Amniotic epithelial cell (primary cell): ENCODE results near the gene HARBI1.
A peak's percentile ranks its signal among the peaks of the same experiment; 100 is the strongest.
"Not testable (repeated sequence)": the region's sequence is repeated elsewhere in the genome, so short reads cannot be mapped to it uniquely, and the experiment has no call there.

Experiments
- DNase-seq: peaks from one replicate; pipeline ENCODE4 v3.0.0-alpha.2; 2010; ENCODE audit warnings: low read depth

HARBI1 gene

DNA sequence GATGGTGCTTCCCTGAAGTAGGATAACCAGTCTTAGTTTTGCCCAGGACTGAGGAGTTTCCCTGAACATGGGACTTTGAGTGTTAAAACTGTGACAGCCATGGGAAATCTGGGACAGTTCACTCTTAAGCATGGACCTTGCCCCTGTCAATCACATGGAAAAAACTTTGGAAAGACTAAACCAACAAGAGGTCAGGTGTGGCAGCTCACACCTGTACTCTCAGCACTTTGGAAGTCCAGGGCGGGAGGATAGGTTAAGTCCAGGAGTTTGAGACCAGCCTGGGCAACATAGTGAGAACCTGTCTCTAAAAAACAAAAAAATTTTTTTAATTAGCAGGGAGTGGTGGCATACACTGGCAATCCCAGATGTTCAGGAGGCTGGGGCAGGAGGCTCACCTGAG lies 19.9 kb downstream of the HARBI1 start:
- DNase-seq = no peak

DNA sequence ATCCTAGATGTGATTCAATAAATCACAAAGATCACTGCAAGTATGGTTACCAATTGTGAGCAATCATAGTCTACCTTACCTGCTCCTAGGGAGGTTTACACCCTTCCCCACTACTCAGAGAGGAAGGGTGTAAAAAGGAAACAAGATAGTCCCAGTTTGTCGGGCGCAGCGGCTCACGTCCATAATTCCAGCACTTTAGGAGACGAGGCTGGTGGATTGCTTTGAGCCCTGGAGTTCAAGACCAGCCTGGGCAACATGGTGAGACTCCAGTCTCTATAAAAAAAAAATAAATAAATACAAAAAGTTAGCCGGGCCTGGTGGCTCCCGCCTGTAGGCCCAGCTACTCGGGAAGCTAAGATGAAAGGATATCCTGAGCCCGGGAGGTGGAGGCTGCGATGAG lies 22.2 kb downstream of the HARBI1 start:
- no peak for DNase-seq

DNA sequence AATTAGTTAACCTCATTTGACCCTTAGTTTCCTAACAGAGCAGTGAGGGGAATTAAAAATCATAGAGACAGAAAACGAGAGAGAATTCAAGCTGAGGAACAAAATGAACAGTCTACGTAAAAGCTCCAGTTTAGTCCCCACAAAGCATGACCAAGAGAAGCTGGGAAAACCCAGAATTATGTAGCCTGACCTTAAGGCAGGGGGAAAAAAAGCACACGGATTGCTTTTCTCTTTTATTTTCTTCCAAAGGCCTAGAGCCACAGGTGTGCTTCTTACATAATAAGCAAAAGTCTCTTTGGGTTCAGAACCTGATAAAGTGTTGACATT lies 22.7 kb downstream of the HARBI1 start:
- no peak for DNase-seq

DNA sequence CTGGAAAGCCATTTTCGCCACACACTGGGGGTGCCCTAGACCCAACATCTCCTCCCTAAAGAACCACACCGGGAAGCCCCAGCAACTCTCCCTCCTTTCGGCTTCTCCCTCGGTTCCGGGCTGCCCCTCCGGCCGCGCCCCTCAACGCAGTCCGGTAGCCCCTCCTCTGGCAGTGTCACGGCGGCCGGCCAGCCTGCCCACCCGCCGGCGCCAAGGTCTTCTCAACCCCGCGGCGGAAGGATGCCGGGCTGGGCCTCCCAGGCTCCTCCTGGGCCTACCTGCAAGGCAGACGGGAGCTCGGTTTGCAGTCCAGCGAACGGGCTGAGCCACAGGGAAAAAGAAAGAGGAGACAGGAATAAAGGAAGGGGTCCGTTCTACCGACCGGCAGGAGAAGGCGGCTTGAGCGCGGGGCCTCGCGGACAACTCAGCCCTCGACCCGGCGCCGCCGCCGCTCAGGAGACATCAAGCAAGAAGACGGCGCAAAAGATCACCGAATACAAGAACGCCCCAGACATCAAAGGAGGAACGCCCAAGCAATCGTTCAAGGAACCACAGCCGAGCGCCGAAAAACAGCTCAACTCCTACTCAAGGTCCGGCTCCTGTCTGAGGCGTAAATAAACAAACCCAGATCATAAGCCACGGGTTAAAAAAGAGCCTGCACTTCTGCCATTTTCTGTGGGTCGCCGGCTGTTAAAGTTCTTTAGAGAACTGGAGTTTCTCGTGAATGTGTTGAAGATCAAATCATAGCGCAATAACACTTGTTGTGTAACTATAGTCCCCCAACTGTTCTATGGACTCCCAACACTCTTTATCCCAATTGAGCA lies 23.3 kb downstream of the HARBI1 start, which contains the start of gene AMBRA1:
Gene AMBRA1 (minus strand): TSS at position 474 of the 824 bp plus-strand sequence. CDS start 45,643 bp downstream, outside the sequence.
- peak; percentile 96 for DNase-seq

DNA sequence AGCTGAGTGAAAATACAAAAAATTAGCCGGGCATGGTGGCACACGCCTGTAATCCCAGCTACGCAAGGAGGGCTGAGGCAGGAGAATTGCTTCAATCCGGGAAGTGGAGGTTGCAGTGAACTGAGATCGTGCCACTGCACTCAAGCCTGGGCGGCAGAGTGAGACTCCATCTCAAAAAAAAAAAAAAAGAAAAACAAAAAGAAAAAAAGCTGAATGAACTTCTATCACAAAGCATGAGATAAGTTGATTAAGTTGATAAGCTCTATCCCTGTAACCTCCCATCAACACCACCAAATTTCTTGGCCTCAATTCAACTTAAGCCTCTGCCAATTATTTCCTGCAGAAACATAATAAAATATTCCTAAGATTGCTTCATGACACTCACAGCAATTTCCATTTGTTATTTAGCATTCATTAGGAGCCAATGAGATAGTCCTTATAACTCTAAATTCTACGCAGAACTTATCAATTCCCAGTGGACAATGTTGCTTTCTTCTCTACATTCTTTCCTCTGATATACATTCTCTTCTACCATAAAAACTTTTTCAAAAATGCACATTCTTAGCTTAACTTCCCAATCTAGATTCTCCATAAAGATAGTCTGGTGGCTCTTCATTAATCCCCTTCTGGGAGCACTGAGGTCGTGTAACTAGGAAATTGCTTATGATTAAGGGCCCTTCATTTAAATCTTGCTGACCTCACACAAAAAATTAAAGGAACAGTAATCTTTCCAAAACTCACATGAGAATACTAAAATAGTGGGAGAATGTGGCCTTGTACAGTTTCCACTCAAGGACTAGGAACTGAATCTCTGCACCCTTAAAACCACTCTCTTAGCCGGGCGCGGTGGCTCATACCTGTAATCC lies 26.1 kb downstream of the HARBI1 start:
- DNase-seq = no peak

DNA sequence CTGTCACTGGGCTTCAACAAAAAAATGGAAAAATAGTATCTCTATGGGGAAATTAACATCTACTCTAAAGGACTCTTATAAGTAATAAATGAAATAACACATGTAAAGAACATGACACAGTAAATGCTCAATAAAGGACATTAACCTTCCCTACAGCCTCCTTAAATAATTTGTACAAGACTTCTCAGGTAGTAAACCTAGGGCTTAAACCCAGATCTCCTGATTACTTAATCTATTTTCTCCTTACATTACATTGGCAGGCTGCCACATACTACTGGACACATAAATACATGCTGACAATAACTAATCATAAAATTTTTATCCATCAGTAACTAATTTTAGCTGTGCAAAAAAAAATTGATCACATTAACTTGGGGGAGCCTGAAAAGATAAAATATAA lies 28.1 kb downstream of the HARBI1 start:
- DNase-seq = no peak

DNA sequence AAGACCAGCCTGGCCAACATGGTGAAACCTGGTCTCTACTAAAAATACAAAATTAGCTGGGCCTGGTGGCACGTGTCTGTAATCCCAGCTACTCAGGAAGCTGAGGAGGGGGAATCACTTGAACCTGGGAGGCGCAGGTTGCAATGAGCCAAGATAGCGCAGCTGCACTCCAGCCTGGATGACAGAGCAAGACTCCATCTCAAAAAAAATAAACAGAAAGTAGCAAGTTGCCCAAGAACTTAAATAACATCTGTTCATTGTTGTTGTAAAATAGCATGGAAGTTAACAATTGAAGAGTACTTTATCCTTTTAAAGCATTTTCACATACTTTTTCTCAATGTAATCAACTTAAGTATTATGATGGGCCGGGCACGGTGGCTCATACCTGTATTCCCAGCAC lies 28.9 kb downstream of the HARBI1 start:
- no peak for DNase-seq

DNA sequence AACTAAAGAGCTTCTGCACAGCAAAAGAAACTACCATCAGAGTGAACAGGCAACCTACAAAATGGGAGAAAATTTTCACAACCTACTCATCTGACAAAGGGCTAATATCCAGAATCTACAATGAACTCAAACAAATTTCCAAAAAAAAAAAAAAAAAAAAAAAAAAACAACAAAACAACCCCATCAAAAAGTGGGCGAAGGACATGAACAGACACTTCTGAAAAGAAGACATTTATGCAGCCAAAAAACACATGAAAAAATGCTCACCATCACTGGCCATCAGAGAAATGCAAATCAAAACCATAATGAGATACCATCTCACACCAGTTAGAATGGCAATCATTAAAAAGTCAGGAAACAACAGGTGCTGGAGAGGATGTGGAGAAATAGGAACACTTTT lies 33.5 kb downstream of the HARBI1 start:
- DNase-seq = not testable (repeated sequence)

DNA sequence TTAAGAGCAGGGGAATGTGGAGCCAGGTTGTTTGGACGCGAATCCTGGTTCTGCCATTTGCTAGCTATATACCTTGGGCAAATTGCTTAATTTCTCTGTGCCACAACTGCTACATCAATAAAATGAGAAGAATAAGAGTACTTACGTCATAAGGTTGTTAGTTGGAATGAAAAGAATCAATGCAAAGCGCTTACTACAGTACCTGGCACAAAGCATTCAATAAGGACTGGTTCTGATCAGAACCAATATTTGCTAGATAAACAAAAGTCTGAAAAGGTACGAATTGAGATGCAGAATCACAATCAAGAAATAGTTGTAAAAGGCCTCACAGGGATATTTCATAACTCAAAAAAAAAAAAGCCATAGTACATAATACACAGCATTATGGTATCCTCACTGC lies 34.4 kb downstream of the HARBI1 start:
- no peak for DNase-seq

DNA sequence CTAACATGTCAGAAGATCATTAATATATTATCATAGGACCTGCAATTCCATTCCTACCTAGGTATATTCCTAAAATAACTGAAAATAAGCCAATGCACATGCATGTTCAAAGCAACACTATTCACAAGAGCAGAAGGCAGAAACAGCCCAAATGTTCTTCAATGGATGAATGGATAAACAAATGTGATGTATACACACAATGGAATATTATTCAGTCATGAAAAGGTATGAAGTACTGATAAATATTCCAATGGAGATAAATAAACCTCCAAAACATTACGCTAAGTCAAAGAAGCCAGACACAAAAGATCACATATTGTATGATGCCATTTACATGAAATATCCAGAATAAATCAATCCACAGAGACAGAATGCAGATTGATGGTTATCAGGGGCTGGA lies 40.0 kb downstream of the HARBI1 start:
- no peak for DNase-seq

DNA sequence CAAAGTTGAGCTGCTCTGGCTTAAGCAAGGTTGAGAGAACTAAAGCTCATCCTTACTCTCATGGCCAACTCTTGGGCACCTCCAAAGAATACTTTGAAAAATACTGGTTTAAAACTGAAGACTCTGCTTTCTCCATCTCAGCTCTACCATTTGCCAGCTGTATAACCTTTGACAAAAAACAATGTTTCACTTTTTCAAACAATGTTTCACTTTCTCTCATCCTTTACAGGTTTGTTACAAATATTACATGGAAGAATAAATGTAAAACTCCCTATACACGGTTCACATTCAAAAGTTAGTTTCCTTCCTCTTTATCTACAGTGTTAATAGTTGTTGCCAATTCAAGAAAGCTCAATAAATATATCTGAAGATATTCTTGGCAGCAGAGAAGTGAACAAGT lies 42.4 kb downstream of the HARBI1 start:
- DNase-seq = no peak

DNA sequence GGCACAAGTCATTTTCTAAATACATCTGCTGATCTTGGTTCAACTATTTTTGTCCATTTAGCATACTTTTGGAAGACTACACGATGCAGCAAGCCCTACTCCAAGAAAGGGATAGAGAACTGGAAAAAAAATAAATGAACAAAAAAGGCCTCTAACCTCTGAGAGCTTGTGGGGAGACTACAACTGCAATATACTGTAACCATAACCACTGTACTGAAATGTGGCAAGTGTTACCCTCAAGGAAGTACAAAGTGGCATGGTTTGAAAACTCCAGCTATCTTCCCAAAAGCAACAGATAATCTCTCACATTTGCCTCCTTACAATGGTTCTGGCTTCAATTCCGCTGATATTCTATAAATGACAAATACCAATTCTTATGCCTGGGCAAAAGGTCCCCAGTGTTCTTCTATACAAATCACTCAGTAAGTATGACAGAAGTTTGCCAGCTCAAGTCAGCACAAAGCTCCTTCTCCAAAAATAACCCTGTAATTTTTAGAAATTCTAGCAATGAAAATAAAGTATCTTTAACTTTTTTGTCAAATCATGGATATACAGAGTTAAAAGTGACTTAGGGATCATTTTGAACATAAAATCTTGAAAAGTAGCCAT lies 46.1 kb downstream of the HARBI1 start:
- no peak for DNase-seq

DNA sequence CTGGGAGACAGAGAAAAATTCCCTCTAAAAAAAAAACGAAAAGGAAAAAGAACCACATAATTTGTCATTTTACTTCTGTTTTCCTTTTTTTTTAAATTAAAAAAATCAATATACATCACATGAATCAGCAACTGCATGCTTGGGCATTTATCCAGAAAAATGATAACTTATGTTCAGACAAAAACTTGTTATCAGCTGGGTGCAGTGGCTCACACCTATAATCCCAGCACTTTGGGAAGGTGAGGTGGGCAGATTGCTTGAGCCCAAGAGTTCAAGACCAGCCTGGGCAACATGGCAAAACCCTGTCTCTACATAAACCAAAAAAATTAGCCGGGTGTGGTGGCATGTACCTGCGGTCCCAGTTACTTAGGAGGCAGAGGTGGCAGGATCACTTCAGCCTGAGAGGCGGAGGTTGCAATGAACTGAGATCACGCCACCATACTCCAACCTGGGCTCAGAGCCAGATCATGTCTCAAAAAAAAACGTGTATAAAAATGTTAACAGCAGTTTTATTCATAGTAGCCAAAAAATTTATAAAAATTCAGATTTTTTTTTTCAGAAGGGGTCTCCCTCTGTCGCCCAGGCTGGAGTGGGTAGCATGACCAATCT lies 51.7 kb downstream of the HARBI1 start:
- no peak for DNase-seq

DNA sequence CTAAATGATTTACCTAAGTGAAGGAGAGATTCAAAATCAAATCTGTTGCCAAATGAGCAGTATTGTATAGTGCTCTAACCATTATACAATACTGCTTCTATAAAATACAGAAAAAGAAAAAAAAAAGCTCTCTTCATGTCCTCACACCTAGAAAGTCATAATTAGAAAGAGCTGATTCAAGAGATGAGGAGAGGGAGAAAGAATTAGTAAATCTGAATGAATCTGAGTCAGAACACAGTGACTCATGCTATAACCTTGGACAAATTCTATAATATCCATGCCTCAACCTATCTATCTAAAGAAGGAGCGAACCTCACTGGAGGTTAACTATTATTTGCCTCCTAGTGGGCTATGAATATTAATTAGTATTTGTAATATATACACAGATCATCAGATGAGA lies 52.6 kb downstream of the HARBI1 start:
- peak; percentile 61 for DNase-seq

DNA sequence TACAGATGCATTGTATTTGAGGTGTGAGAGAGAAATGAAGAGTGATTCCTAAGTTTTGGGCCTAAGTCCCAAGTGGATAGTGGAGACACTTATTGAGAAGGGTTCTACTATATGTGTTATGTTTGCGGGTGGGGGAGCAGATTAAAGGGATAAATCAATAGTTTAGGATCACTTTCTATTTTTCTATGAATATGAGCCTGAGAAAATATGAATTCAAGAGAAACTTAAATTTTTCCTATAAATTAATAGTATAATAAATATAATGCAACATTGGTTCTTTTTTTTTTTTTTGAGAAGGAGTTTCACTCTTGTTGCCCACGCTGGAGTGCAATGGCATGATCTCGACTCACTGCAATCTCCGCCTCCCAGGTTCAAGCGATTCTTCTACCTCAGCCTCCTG lies 54.5 kb downstream of the HARBI1 start:
- DNase-seq = no peak

DNA sequence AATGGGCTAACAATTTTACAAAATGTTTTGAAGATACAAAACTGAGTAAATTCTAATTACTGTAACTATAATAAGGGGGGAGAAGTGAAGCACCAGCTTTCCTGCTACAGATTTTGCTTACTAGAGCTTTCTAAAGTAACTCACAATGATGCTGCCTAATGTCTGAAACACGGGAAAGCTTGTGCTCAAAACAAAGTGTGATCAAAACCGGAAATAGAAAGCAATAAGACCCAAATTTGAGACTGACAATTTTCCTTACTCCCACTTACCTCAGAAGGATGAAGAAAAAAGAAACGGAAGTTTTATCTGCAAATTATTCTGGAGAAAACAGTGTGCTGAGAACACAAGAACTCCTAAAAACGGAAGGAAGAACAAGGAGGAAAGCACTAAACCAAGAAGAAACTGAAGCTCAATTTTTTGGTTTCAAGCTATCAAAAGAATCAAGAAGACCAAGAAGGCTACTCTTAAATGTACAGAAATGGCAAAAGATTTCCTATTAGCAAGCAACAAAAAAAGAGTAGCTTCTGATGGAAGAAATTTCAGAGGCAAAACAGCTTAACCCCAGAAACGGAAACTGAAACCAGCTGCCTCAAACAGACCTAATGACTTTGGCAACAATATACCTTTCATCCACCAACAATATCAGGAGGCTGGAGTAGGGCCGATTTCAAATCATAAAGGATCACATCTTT lies 56.6 kb downstream of the HARBI1 start:
- no peak for DNase-seq

DNA sequence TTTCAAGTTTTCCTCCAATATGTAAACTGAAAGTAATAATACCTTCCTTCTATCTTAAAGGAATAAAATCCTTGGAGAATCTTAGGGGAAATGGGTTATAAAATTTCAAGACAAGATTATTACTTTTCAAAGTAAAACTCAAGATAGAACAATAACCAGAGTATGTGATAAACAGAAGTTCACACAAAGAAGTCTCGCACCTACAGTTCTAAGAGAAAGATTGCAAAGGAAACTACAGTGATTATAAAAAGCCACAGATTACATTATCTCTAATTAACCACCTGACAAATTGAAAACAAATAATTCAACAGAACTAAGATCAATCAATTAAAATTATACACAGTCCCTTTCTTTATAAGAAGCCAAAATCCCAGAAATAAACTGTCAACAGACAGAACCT lies 57.2 kb downstream of the HARBI1 start:
- DNase-seq = no peak

DNA sequence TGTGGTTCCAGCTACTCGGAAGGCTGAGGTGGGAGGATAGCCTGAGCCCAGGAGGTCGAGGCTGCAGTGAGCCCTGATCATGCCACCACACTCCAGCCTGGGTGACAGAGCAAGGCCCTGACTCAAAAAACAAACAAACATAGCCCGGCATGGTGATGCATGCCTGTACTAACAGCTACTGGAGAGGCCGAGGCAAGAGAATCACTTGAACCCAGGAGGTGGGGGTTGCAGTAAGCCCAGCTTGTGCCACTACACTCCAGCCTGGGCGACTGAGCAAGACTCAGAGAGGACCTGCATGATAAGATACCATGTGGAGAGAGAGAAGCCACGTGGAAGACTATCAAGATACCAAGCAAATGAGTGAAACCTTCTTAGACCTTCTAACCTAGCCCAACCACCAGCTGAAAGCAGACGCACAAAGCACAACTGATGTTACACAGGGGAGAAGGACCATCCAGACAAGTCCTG lies 59.3 kb downstream of the HARBI1 start:
- no peak for DNase-seq

DNA sequence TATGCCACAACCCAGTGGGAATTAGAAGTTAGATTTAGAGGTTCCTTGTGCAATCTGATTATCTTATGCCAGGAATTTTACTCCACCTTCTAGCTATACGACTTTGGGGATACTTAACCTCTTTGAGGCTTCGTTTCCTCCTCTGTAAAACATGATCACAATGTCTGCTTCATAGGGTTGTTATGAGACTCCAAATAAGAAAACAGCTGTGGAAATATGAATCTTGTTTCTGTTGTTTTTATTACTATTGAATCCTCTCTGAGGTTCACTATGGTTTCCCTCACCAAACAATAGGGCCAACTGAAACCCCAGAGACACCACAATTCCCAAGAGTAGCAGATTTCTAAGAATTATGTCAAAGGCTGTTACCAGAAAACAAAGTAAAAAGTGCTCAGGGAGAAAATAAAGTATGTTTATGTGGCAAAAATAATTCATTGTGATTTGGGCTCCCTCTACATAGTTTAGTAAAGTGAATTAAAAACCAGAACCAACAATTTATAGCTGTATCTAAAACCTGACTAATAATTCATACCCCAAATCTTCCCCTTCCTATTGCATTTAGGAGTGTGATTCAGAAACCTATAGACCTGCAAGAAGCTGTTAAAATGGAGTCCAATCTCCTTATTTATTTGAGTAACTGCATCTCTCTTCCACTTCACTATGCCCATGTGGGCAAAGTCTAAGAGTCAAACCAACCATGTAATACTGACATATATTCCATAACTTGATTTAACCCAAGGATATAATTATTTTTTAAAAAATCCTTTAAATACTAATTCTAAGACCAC lies 61.6 kb downstream of the HARBI1 start:
- no peak for DNase-seq

DNA sequence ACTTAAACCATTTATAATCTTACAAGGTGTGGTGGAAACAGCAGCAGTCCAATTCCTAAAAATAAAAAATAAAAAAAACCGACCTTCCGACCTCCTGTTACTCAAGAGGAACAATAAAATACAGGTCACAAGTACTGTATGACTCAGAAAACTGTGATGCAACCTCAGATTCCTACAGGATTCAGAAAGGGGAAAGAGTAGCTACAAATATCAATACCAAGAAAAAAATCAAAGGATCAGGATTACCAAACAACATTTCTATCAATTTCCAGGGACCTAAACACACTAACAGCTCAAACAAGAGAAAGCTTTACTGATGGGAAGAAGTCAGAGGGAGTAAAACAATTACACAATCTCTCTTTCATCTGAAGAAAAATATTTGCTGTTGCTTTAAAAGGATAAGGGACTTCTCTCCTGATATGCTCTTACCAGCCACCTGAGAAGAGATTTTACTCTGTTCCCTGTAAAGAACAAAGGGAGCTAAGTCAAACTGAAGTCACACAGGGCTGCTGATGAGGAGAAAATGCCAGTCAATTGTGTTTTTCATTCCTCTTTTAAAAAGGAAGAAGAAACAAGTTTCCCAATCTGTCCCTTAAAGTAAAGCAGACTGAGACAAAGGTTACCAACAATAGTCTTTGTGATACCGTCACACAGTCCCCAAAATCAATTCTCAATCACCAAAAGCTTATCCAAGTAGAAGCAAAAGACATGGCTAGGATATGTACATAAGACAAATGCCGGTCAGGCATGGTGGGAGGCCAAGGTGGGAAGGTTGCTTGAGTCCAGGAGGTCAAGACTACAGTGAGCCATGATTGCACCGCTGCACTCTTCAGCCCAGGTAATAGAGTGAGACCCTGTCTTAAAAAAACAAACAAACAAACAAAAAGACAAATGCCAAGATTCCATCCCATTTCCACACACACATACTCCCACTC lies 62.5 kb downstream of the HARBI1 start:
- peak; percentile 84 for DNase-seq
